Aorta (tissue), 5 donors: ENCODE data around the gene HBG1. TPM values are rescaled to one million over a fixed set of nuclear protein-coding genes. Genes with fewer than 3 reads are reported as not detected.
"Not testable (repeated sequence)": the region's sequence is repeated elsewhere in the genome, so short reads cannot be mapped to it uniquely, and the experiment has no call there.

Experiments used
- ATAC-seq: fragments of 200-7000 bp; cut with Tn5 transposase; one replicate; pipeline ENCODE4 v1.9.1; 2022; ENCODE audit warnings: moderate library complexity; ENCODE audit not compliant: low FRiP score
- DNase-seq, 2 donors: peaks; one replicate each; pipeline ENCODE4 v3.0.0-alpha.2; 2020
- H3K27ac ChIP-seq, 2 donors: one replicate each; pipeline ENCODE4 v1.5.1; 2013; ENCODE audit warnings: low read length in 2 of 2, mild to moderate bottlenecking in 2 of 2, moderate library complexity in 2 of 2, control low read depth in 1 of 2, inconsistent platforms in 1 of 2, low read depth in 1 of 2
- H3K27me3 ChIP-seq, 2 donors: one replicate each; pipeline ENCODE4 v1.6.1; 2013; ENCODE audit warnings: control low read depth in 1 of 2, low read length in 1 of 2, mild to moderate bottlenecking in 1 of 2, moderate library complexity in 1 of 2; ENCODE audit not compliant: insufficient read depth in 2 of 2, control insufficient read depth in 1 of 2
- H3K36me3 ChIP-seq, 2 donors: one replicate each; pipeline ENCODE4 v1.6.1; 2013; ENCODE audit warnings: control low read depth in 1 of 2, low read length in 1 of 2, mild to moderate bottlenecking in 1 of 2; ENCODE audit not compliant: insufficient read depth in 2 of 2, control insufficient read depth in 1 of 2
- H3K4me1 ChIP-seq, 2 donors: one replicate each; pipeline ENCODE4 v1.6.1; 2013; ENCODE audit warnings: low read length in 2 of 2, control low read depth in 1 of 2, mild to moderate bottlenecking in 1 of 2, moderate library complexity in 1 of 2; ENCODE audit not compliant: insufficient read depth in 2 of 2, control insufficient read depth in 1 of 2
- H3K4me3 ChIP-seq, 2 donors: one replicate each; pipeline ENCODE4 v1.5.1; 2013; ENCODE audit warnings: low read length in 2 of 2, control low read depth in 1 of 2, mild to moderate bottlenecking in 1 of 2
- H3K9me3 ChIP-seq: one replicate; pipeline ENCODE4 v1.6.1; 2013; ENCODE audit warnings: mild to moderate bottlenecking, low read length; ENCODE audit not compliant: control insufficient read depth
- WGBS, 2 donors: extraction: QIAGEN DNeasy Blood & Tissue Kit; methylation state at CpG; one replicate each; pipeline ENCODE4 v1.1.7; 2013; 5-methylcytosine and 5-hydroxymethylcytosine counted together
- intact Hi-C, 2 donors: fragments of 100-400 bp; cut with DNase I; formaldehyde crosslinking; loops; one replicate each; pipeline versions ENCODE4 v1.14.2 to v1.15.0; 2022
- polyA plus RNA-seq, 2 donors: library from polyadenylated mRNA; stranded (reverse); fragments of 200-250 nt; gene quantifications; one replicate each; pipeline ENCODE4 v1.2.3, GENCODE V29; 2013
- total RNA-seq, 2 donors: library from RNA; stranded (reverse); fragmentation: NEBNext Ultra II Directional; extraction: Animal tissue kit (Norgen Biotek cat#: 25700); gene quantifications; one replicate each; pipeline ENCODE4 v1.2.1, GENCODE V29; 2021
- donor health status: healthy with polysubstance abuse.
- donor health status: Bipolar disorder and iron deficiency.
- donor health status: DM: no; HTN: no; CAD: no.
- donor health status: DM: no; HTN: no; CAD: no.
- donor health status: DM: yes; HTN: yes; CAD: no.

HBG1 gene
- total and polyA plus RNA-seq, 4 donors, result not detected

- ATAC-seq (no peak), DNase-seq (no peak)
- no peaks in the 10 kb centered on the region for H3K9me3 ChIP-seq
- no peaks in the 10 kb centered on the region for H3K4me1 ChIP-seq
- no peak within 1 kb of the TSS for H3K27ac ChIP-seq
- intact Hi-C loops, result no loop called here
- H3K4me3 ChIP-seq, result no peak within 1 kb of the TSS
- WGBS, 2 donors, result 21 to 37% methylated on average over 4 of the region's 4 CpGs
- no peaks in the 10 kb centered on the region for H3K36me3 ChIP-seq
- H3K27me3 ChIP-seq, result peaks cover 0 to 3% of the 10 kb centered on the region in 2 donors
These were observed 20.1 kb upstream of the HBG1 start, which contains the start of gene HBE1 for GRCh38 chr11:5269715-5270147. TSS of gene HBE1 (minus strand) at chr11:5269945. CDS start at chr11:5269890, 55 bp downstream.

- Histone ChIP-seq H3K4me3 (no peak overlapping the region), H3K27me3 (peaks cover 0 to 3% of the 10 kb centered on the region in 2 donors), H3K36me3 (no peaks in the 10 kb centered on the region), H3K9me3 (no peaks in the 10 kb centered on the region), H3K4me1 (no peaks in the 10 kb centered on the region), H3K27ac (no peak overlapping the region)
- no peak for ATAC-seq
- DNase-seq, result no peak
- 87 to 90% methylated on average over 2 of the region's 2 CpGs for WGBS, 2 donors
- intact Hi-C loops, result no loop called here
These were observed 17.4 kb upstream of the HBG1 start for GRCh38 chr11:5267033-5267563.

- intact Hi-C loops, result no loop called here
- H3K36me3 ChIP-seq, result no peaks in the 10 kb centered on the region
These were observed 17.0 kb upstream of the HBG1 start for GRCh38 chr11:5266609-5267008.

GRCh38 chr11:5265832-5266231, 16.2 kb upstream of the HBG1 start:
- Histone ChIP-seq H3K9me3 (no peaks in the 10 kb centered on the region), H3K27me3 (peaks cover 0 to 3% of the 10 kb centered on the region in 2 donors), H3K36me3 (no peaks in the 10 kb centered on the region), H3K4me3 (no peak overlapping the region), H3K4me1 (no peaks in the 10 kb centered on the region), H3K27ac (no peak overlapping the region)
- intact Hi-C loops, result no loop called here
- WGBS, 2 donors, result 39 to 43% methylated on average over 2 of the region's 2 CpGs
- DNase-seq (no peak), ATAC-seq (no peak)

More at GRCh38 chr11:5266609-5267008, 17.0 kb upstream of the HBG1 start:
- Histone ChIP-seq H3K9me3 (no peaks in the 10 kb centered on the region), H3K4me3 (no peak overlapping the region), H3K27me3 (peaks cover 0 to 3% of the 10 kb centered on the region in 2 donors), H3K27ac (no peak overlapping the region), H3K4me1 (no peaks in the 10 kb centered on the region)
- DNase-seq (no peak), ATAC-seq (no peak)

GRCh38 chr11:5258543-5259262, 9.0 kb upstream of the HBG1 start:
- Histone ChIP-seq H3K4me3 (no peak overlapping the region), H3K36me3 (no peaks in the 10 kb centered on the region), H3K27ac (no peak overlapping the region), H3K27me3 (no peaks in the 10 kb centered on the region), H3K4me1 (no peaks in the 10 kb centered on the region), H3K9me3 (no peaks in the 10 kb centered on the region)
- intact Hi-C loops, result no loop called here
- DNase-seq (no peak), ATAC-seq (no peak)
- 68 to 72% methylated on average over 7 of the region's 7 CpGs for WGBS, 2 donors

- 9 to 12% methylated on average over 2 of the region's 2 CpGs for WGBS, 2 donors
- intact Hi-C loops, result no loop called here
- DNase-seq, result no peak
- Histone ChIP-seq H3K4me3 (no peak overlapping the region), H3K27me3 (no peaks in the 10 kb centered on the region), H3K4me1 (no peaks in the 10 kb centered on the region), H3K36me3 (no peaks in the 10 kb centered on the region), H3K9me3 (no peaks in the 10 kb centered on the region), H3K27ac (no peak overlapping the region)
- no peak for ATAC-seq
These were observed 7.6 kb upstream of the HBG1 start for GRCh38 chr11:5257296-5257695.

- intact Hi-C loops, H3K27ac ChIP-seq, ATAC-seq, H3K4me1 ChIP-seq, H3K4me3 ChIP-seq, H3K9me3 ChIP-seq, H3K36me3 ChIP-seq, H3K27me3 ChIP-seq, DNase-seq: not testable (repeated sequence)
- 58 to 60% methylated on average over 4 of the region's 9 CpGs for WGBS, 2 donors
These were observed 5.2 kb upstream of the HBG1 start, which contains the start of gene HBG2 for GRCh38 chr11:5254646-5255413. TSS of gene HBG2 (minus strand) at chr11:5254781. CDS start at chr11:5254728, 53 bp downstream.

- intact Hi-C loops, H3K4me3 ChIP-seq, H3K27ac ChIP-seq, ATAC-seq, H3K4me1 ChIP-seq, H3K36me3 ChIP-seq, DNase-seq, H3K27me3 ChIP-seq, H3K9me3 ChIP-seq: not testable (repeated sequence)
- 78 to 80% methylated on average over 2 of the region's 2 CpGs for WGBS, 2 donors
These were observed 4.4 kb upstream of the HBG1 start for GRCh38 chr11:5254023-5254422.
